ENCODE results near the gene KLHDC3. TPM values are rescaled to one million over a fixed set of nuclear protein-coding genes. Genes with fewer than 3 reads are reported as not detected.

KLHDC3 gene
- total and polyA plus RNA-seq, 2 of the 8 experiments (the other 6 are each of a cell fraction or from before 2014, with no cell fraction given), result 181 to 203 TPM

DNA sequence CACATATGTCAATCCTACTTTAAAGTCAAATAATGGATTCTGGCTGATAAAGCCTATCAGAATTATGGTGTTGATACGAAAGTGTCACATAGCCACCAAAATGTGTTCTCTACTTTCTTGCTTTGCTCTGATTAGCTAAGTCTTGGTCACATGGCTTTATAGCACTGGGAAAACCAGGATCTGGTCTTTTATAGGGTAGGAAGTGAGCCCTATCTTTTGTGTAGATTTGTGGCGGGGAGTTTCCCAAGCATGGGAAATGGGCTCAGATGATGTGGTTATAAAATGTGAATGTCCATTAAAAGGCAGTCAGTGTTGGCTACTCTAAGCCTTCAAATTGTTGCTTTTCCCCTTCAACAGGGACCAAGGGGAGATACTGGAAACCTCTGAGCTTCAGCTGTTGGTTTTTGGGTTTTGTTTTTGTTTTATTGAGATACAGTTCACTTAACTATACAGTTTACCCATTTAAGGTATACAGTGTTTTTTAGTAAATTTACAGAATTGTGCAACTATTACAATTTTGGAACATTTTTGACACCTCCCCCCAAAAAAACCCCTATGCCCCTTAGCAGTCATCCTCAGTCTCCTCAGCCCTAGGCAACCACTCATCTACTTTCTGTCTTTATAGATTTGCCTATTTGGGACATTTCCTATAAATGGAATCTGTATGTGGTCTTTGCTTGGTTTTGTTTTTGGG is 19.6 kb downstream of the KLHDC3 start:
- POLR2A ChIA-PET (ENCODE audit: partially characterized antibody), result interaction anchor here (0.8 to 29.7 kb wide), 5 partner anchors 9 to 111 kb away, joined by 3 to 584 read pairs (median 7); partner anchors contain the start of genes CUL7, KLHDC3, MEA1 and PPP2R5D
- TF ChIP-seq CEBPB (IDR thresholded peaks at IDR 0.05; ENCODE audit: low read depth, low read length) (no peak), ZNF274 (IDR thresholded peaks at IDR 0.05; ENCODE audit: borderline replicate concordance, extremely low read depth, low read length) (no peak), NRF1 (IDR thresholded peaks at IDR 0.05; ENCODE audit: low read depth, low read length) (no peak), HDAC2 (IDR thresholded peaks at IDR 0.05; ENCODE audit: borderline replicate concordance in 1 of 2, low read depth in 2 of 2, low read length in 2 of 2) (no peak)
- peaks cover 15 to 52% (median 28%) of the 10 kb centered on the region in 4 experiments for H3K36me3 ChIP-seq (ENCODE audit: control insufficient read depth in 2 of 4, insufficient read depth in 4 of 4, low read length in 3 of 4)

More for the DNA sequence above, 19.6 kb downstream of the KLHDC3 start:
- Histone ChIP-seq H3K9me3 (ENCODE audit: insufficient read depth in 2 of 2, low read depth in 1 of 2, low read length in 1 of 2) (no peaks in the 10 kb centered on the region), H4K5ac (ENCODE audit: insufficient read length, low read depth, low read length) (no peak overlapping the region), H3K79me2 (ENCODE audit: control insufficient read depth in 1 of 2, insufficient read depth in 2 of 2, low read length in 2 of 2) (no peaks in the 10 kb centered on the region), H3K23me2 (ENCODE audit: low read depth, low read length) (0 out of 2 replicates have a peak, but pooled peaks cover 2% of the 10 kb centered on the region), H3K56ac (replicated peaks; ENCODE audit: insufficient read length, low read depth, low read length) (no peak overlapping the region), H3K79me1 (ENCODE audit: low read depth, low read length) (no peaks in the 10 kb centered on the region), H2AFZ (ENCODE audit: low read length) (no peak overlapping the region), H2BK5ac (ENCODE audit: low read depth, low read length) (no peak overlapping the region), H3K4me1 (replicated peaks in 1 of 4; ENCODE audit: control insufficient read depth in 3 of 4, insufficient read depth in 4 of 4, low read length in 3 of 4) (no peaks in the 10 kb centered on the region), H3K4me3 (ENCODE audit: extremely low read depth in 1 of 4, insufficient read depth in 2 of 4, low read depth in 3 of 4, low read length in 4 of 4) (no peak overlapping the region), H3K27ac (ENCODE audit: low read depth, low read length) (no peak overlapping the region), H3K14ac (ENCODE audit: insufficient read length) (no peak overlapping the region), H2BK20ac (ENCODE audit: low read length) (no peak overlapping the region), H3K27me3 (replicated peaks in 1 of 4; ENCODE audit: control insufficient read depth in 3 of 4, extremely low read depth in 1 of 4, insufficient read depth in 3 of 4, low read length in 3 of 4) (no peaks in the 10 kb centered on the region), H2BK15ac (ENCODE audit: low read length) (no peak overlapping the region), H2AK5ac (ENCODE audit: low read depth, low read length) (no peak overlapping the region), H4K20me1 (replicated peaks in 1 of 2; ENCODE audit: control insufficient read depth in 1 of 2, insufficient read depth in 2 of 2, low read length in 2 of 2) (peaks cover 2 to 17% of the 10 kb centered on the region in 2 experiments), H3K9ac (replicated peaks in 1 of 4; ENCODE audit: extremely low read depth in 1 of 4, low read depth in 3 of 4, low read length in 3 of 4) (no peak overlapping the region), H4K8ac (ENCODE audit: extremely low read depth, insufficient read depth, low read length) (no peak overlapping the region), H3K4me2 (ENCODE audit: insufficient read depth in 1 of 2, low read depth in 2 of 2, low read length in 2 of 2) (no peak overlapping the region), H2BK120ac (replicated peaks; ENCODE audit: low read depth, low read length) (no peak overlapping the region), H3K4ac (replicated peaks; ENCODE audit: insufficient read length, low read depth, low read length) (no peak overlapping the region), H2BK12ac (ENCODE audit: low read depth, low read length) (no peak overlapping the region), H4K91ac (replicated peaks; ENCODE audit: insufficient read length, low read length) (no peak overlapping the region), H3K18ac (ENCODE audit: extremely low read depth, low read length) (no peak overlapping the region), H3K23ac (ENCODE audit: insufficient read length) (no peak overlapping the region)
- no peak for FAIRE-seq
- no peak for DNase-seq (ENCODE audit: low read depth in 1 of 2, low spot score in 2 of 2)
- CTCF ChIA-PET (ENCODE audit: partially characterized antibody), result interaction anchor here (0.9 to 2.2 kb wide), 9 partner anchors 9 to 473 kb away, joined by 3 to 5 read pairs (median 4); no protein-coding TSS in a partner anchor
- 100% methylated on average over 2 of the region's 2 CpGs; no CpG with 5 or more reads in 1 of the 2 experiments for WGBS, 2 experiments (ENCODE audit: extremely low coverage in 1 of 2, insufficient coverage in 1 of 2, insufficient read length in 1 of 2, insufficient replicate concordance in 2 of 2, low coverage in 1 of 2, low lambda C conversion rate in 2 of 2, missing lambda C conversion rate in 1 of 2)

Data from H1 (cell line).